ENCODE measurements around the gene LETMD1.

LETMD1 gene, protein sequence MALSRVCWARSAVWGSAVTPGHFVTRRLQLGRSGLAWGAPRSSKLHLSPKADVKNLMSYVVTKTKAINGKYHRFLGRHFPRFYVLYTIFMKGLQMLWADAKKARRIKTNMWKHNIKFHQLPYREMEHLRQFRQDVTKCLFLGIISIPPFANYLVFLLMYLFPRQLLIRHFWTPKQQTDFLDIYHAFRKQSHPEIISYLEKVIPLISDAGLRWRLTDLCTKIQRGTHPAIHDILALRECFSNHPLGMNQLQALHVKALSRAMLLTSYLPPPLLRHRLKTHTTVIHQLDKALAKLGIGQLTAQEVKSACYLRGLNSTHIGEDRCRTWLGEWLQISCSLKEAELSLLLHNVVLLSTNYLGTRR

GRCh38 chr12:51047655-51048540, at the start of gene LETMD1:
Gene LETMD1 (plus strand): TSS chr12:51048327. CDS start chr12:51048357, 30 bp downstream.
- DNase-seq (ENCODE audit: low read depth): peak; percentile 95
- TF ChIP-seq, protein P1, sequence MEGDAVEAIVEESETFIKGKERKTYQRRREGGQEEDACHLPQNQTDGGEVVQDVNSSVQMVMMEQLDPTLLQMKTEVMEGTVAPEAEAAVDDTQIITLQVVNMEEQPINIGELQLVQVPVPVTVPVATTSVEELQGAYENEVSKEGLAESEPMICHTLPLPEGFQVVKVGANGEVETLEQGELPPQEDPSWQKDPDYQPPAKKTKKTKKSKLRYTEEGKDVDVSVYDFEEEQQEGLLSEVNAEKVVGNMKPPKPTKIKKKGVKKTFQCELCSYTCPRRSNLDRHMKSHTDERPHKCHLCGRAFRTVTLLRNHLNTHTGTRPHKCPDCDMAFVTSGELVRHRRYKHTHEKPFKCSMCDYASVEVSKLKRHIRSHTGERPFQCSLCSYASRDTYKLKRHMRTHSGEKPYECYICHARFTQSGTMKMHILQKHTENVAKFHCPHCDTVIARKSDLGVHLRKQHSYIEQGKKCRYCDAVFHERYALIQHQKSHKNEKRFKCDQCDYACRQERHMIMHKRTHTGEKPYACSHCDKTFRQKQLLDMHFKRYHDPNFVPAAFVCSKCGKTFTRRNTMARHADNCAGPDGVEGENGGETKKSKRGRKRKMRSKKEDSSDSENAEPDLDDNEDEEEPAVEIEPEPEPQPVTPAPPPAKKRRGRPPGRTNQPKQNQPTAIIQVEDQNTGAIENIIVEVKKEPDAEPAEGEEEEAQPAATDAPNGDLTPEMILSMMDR (IDR thresholded peaks at IDR 0.05; ENCODE audit: control insufficient read depth, insufficient read depth, low read depth, low read length, missing control alignments): peak; percentile 95
- H3K4me3 ChIP-seq (ENCODE audit: control insufficient read depth, low read depth, low read length): peak within 1 kb of the TSS; percentile 82

DNA sequence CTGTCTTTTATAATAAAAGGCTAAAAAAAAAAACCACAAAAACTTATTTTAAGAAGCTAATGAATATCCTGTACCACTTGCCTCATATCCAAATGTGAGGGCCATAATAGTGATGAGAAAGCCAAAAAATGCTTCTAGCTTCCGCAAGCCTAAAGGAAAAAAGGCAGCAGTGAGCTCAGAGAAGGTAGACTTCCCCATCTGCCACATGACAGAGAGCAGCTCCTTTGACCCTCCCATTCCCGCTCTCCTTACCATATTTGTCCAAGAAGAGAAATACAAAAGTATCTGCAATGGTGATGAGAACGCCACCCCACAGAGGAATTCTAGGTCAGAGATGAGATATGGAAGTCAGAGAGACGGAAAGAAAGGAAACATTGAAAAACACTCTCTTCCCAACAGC, 49.0 kb upstream of the LETMD1 start:
- TF ChIP-seq, protein P1 (IDR thresholded peaks at IDR 0.05; ENCODE audit: control insufficient read depth, insufficient read depth, low read depth, low read length, missing control alignments): no peak
- DNase-seq (ENCODE audit: low read depth): no peak

GRCh38 chr12:51000245-51000644, 47.9 kb upstream of the LETMD1 start:
- no peak for DNase-seq (ENCODE audit: low read depth)
- H3K4me3 ChIP-seq (ENCODE audit: control insufficient read depth, low read depth, low read length): no peak overlapping the region
- TF ChIP-seq, protein P1 (IDR thresholded peaks at IDR 0.05; ENCODE audit: control insufficient read depth, insufficient read depth, low read depth, low read length, missing control alignments): no peak

More for the DNA sequence above, 49.0 kb upstream of the LETMD1 start:
- no peak overlapping the region for H3K4me3 ChIP-seq (ENCODE audit: control insufficient read depth, low read depth, low read length)

DNA sequence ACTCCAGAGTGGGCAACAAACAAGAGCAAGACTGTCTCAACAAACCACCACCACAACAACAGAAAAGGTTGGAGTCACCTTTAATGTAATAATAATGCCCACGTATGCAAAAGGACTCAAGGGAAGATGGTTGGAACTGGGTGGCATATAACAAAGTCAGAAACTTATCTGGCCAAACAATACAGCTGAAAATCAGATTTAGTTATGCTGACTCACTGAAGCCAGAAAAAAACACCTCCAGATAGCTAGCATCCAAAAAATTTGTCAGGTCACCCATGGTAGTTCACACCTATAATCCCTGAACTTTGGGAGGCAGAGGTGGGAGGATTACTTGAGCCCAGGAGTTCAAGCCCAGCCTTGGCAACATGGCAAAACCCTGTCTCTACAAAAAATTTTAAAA, 46.3 kb upstream of the LETMD1 start:
- DNase-seq (ENCODE audit: low read depth): no peak

GRCh38 chr12:51004504-51004903, 43.6 kb upstream of the LETMD1 start:
- no peak overlapping the region for H3K4me3 ChIP-seq (ENCODE audit: control insufficient read depth, low read depth, low read length)
- DNase-seq (ENCODE audit: low read depth): no peak
- TF ChIP-seq, protein P1 (IDR thresholded peaks at IDR 0.05; ENCODE audit: control insufficient read depth, insufficient read depth, low read depth, low read length, missing control alignments): no peak

More for the DNA sequence above, 46.3 kb upstream of the LETMD1 start:
- TF ChIP-seq, protein P1 (IDR thresholded peaks at IDR 0.05; ENCODE audit: control insufficient read depth, insufficient read depth, low read depth, low read length, missing control alignments): no peak
- H3K4me3 ChIP-seq (ENCODE audit: control insufficient read depth, low read depth, low read length): no peak overlapping the region

GRCh38 chr12:51005030-51005429, 43.1 kb upstream of the LETMD1 start:
- H3K4me3 ChIP-seq (ENCODE audit: control insufficient read depth, low read depth, low read length): no peak overlapping the region
- no peak for DNase-seq (ENCODE audit: low read depth)

More at GRCh38 chr12:51005030-51005429, 43.1 kb upstream of the LETMD1 start:
- TF ChIP-seq, protein P1 (IDR thresholded peaks at IDR 0.05; ENCODE audit: control insufficient read depth, insufficient read depth, low read depth, low read length, missing control alignments): no peak

Data from AG09309 (cell line).